IPS-18a (cell line): ENCODE results near the gene NTN1.

ENCODE experiments used
- H3K27ac ChIP-seq: one replicate; pipeline ENCODE4 v1.5.1; 2013; ENCODE audit warnings: low read length
- H3K27me3 ChIP-seq: one replicate; pipeline ENCODE4 v1.6.1; 2013; ENCODE audit warnings: mild to moderate bottlenecking, low read length; ENCODE audit not compliant: control insufficient read depth, insufficient read depth
- H3K36me3 ChIP-seq: one replicate; pipeline ENCODE4 v1.6.1; 2013; ENCODE audit warnings: low read depth, low read length; ENCODE audit not compliant: control insufficient read depth
- H3K4me1 ChIP-seq: one replicate; pipeline ENCODE4 v1.6.1; 2013; ENCODE audit warnings: low read depth, low read length; ENCODE audit not compliant: control insufficient read depth
- H3K4me3 ChIP-seq: one replicate; pipeline ENCODE4 v1.5.1; 2013; ENCODE audit warnings: low read length
- H3K9ac ChIP-seq: one replicate; pipeline ENCODE4 v1.6.1; 2013; ENCODE audit warnings: mild to moderate bottlenecking, low read length, moderate library complexity
- H3K9me3 ChIP-seq: one replicate; pipeline ENCODE4 v1.6.1; 2013; ENCODE audit warnings: low read depth, low read length; ENCODE audit not compliant: control insufficient read depth

Gene NTN1

DNA sequence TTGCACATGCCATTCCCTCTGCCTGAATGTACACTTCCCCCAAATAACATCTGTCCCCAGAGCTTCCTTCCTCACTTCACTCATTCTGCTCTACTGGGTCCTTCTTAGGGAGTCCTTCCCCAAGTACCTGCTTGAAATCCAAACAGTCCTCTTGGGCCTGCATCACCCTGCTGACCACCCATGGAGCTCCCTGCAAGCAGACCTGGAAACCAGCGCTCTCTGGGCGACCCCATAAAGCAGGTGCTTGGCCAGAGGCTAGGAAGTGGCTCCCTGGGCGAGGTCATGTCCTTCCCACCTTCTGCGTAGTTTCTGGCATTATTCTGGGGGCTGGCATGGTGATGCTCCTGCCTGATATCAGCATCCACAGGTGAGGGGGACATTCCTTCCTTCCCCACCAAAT is 12.2 kb upstream of the NTN1 start:
- H3K27me3 ChIP-seq, result peaks cover 88% of the 10 kb centered on the region
- H3K27ac ChIP-seq, result no peak overlapping the region

DNA sequence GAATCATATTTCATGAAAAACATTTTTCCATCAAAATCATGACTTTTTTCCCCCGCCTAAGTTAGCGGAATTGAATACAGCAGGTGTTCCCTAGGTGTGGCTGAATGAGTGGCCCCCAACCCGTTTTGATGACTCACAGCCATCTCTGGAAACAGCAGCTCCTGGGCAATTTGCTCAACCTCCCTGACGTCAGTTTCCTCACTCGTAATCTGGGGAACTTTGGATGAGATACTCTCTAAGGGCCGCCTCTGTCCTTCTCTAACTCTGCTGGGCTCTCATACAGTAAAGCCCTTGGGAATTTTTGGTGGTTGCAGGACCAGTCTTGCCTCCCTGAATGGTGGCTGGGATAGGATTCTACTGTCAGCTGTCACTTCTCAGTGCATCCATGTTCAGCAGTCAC is 11.6 kb upstream of the NTN1 start:
- H3K9me3 ChIP-seq, result no peaks in the 10 kb centered on the region
- H3K9ac ChIP-seq, result no peak overlapping the region
- no peaks in the 10 kb centered on the region for H3K36me3 ChIP-seq
- H3K4me3 ChIP-seq, result no peak overlapping the region
- H3K27me3 ChIP-seq, result peaks cover 87% of the 10 kb centered on the region
- H3K27ac ChIP-seq, result no peak overlapping the region
- H3K4me1 ChIP-seq, result no peaks in the 10 kb centered on the region

More for the DNA sequence above, 12.2 kb upstream of the NTN1 start:
- Histone ChIP-seq H3K4me3 (no peak overlapping the region), H3K4me1 (peaks cover 3% of the 10 kb centered on the region), H3K9ac (no peak overlapping the region), H3K36me3 (no peaks in the 10 kb centered on the region), H3K9me3 (no peaks in the 10 kb centered on the region)

- Histone ChIP-seq H3K27ac (no peak overlapping the region), H3K9ac (no peak overlapping the region), H3K4me1 (no peaks in the 10 kb centered on the region), H3K27me3 (peaks cover 77% of the 10 kb centered on the region), H3K36me3 (no peaks in the 10 kb centered on the region), H3K4me3 (no peak overlapping the region), H3K9me3 (no peaks in the 10 kb centered on the region)
These were observed 10.3 kb upstream of the NTN1 start for GRCh38 chr17:9011001-9011400.

DNA sequence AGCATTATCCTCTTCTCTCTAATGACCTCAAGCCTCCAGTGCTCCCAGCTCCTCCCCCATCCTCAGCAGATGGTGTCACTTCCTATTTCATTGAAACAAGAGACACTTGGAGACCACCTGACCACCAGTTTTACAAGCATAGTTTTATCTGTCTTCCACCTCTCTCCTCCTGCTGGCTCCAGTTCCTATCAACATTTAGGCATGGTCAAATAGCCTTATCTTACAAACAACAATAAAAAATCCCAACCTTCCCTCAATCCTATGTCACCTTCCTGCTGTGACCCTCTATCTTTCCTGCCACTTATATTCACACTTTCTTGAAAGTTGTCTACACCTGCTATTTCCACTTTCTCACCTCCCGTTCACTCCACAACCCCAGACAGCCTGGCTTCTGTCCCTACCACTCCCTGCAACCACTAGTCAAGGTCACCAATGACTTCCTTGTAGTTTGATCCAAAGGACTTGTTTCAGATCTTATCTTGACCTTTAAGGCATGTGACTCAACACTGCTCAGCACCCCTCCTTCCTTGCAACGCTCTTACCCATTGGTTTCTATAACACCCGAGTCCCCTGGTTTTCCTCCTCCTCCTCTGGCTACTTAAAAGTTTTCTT is 4.3 kb upstream of the NTN1 start:
- peaks cover 9% of the 10 kb centered on the region for H3K4me1 ChIP-seq
- no peak overlapping the region for H3K9ac ChIP-seq
- H3K27me3 ChIP-seq, result peaks cover 79% of the 10 kb centered on the region
- no peaks in the 10 kb centered on the region for H3K9me3 ChIP-seq
- no peak overlapping the region for H3K4me3 ChIP-seq
- no peaks in the 10 kb centered on the region for H3K36me3 ChIP-seq
- no peak overlapping the region for H3K27ac ChIP-seq

DNA sequence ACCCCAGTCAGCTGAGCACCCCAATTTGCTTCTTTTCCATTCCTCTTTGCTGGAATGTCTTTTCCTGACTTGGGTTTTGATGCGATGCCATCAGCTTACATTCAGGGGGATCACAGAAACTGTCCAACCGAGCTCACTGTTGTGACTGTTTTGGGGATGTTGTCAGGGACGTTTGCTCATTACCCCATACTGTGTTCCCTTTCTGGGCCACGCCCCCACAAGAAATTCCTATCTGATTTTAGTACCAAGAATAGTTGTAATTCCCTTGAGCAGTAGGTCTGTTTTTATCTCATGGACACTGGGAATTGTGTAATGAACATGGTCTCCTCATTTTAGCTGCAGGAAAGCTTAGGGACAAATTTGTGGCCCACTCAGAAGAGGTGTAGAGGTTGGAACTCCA is 2.6 kb upstream of the NTN1 start:
- H3K36me3 ChIP-seq, result no peaks in the 10 kb centered on the region
- H3K27me3 ChIP-seq, result peaks cover 85% of the 10 kb centered on the region
- no peak overlapping the region for H3K4me3 ChIP-seq
- no peak overlapping the region for H3K9ac ChIP-seq
- H3K27ac ChIP-seq, result no peak overlapping the region
- H3K9me3 ChIP-seq, result no peaks in the 10 kb centered on the region
- H3K4me1 ChIP-seq, result peaks cover 11% of the 10 kb centered on the region

- H3K4me3 ChIP-seq, result peak overlapping the region; percentile 59
- peaks cover 26% of the 10 kb centered on the region for H3K4me1 ChIP-seq
- peaks cover 92% of the 10 kb centered on the region for H3K27me3 ChIP-seq
- H3K36me3 ChIP-seq, result no peaks in the 10 kb centered on the region
- H3K9ac ChIP-seq, result no peak overlapping the region
- H3K27ac ChIP-seq, result no peak overlapping the region
- H3K9me3 ChIP-seq, result no peaks in the 10 kb centered on the region
These were observed 1.1 kb upstream of the NTN1 start for GRCh38 chr17:9020096-9020823.

DNA sequence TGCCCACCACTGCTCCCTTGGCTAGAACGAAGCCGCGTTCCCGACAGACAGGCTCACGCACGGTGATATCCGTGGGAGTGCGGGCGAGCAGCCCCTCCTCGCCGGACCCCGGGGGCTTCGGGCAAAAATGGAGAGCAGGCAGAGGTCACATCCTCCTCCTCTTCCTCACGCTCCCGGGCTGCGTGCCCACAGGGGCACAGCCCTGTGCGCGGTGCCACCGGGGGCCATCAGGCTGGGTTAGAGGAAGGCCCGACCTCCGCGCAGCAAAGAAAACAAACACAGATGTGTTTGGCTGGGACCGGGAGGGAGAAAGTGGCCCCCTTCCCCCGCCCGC is 519 bp upstream of the NTN1 start:
- peaks cover 31% of the 10 kb centered on the region for H3K4me1 ChIP-seq
- H3K36me3 ChIP-seq, result no peaks in the 10 kb centered on the region
- H3K4me3 ChIP-seq, result peak overlapping the region; percentile 59
- H3K27ac ChIP-seq, result no peak overlapping the region
- H3K9ac ChIP-seq, result no peak overlapping the region
- H3K27me3 ChIP-seq, result peaks cover 97% of the 10 kb centered on the region
- no peaks in the 10 kb centered on the region for H3K9me3 ChIP-seq

DNA sequence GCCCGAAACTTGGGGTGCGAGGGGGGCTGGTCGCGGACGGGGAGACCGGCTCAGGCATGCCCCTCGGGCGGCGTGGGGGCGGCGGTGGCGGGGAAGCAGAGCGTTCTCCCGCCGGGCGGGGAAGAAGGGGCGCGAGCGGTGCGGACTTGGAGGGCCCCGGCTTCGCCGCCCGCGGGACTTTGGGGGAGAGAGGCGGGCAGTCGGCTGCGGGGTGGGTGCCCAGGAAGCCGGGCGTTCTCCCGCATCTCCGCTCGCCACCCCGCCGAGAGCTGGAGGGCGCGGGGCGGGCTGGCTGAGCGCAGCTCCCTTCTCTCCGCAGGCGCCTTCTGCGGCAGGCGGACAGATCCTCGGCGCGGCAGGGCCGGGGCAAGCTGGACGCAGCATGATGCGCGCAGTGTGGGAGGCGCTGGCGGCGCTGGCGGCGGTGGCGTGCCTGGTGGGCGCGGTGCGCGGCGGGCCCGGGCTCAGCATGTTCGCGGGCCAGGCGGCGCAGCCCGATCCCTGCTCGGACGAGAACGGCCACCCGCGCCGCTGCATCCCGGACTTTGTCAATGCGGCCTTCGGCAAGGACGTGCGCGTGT is 772 bp downstream of the NTN1 start:
- Histone ChIP-seq H3K27me3 (peaks cover 99% of the 10 kb centered on the region), H3K27ac (no peak overlapping the region)

DNA sequence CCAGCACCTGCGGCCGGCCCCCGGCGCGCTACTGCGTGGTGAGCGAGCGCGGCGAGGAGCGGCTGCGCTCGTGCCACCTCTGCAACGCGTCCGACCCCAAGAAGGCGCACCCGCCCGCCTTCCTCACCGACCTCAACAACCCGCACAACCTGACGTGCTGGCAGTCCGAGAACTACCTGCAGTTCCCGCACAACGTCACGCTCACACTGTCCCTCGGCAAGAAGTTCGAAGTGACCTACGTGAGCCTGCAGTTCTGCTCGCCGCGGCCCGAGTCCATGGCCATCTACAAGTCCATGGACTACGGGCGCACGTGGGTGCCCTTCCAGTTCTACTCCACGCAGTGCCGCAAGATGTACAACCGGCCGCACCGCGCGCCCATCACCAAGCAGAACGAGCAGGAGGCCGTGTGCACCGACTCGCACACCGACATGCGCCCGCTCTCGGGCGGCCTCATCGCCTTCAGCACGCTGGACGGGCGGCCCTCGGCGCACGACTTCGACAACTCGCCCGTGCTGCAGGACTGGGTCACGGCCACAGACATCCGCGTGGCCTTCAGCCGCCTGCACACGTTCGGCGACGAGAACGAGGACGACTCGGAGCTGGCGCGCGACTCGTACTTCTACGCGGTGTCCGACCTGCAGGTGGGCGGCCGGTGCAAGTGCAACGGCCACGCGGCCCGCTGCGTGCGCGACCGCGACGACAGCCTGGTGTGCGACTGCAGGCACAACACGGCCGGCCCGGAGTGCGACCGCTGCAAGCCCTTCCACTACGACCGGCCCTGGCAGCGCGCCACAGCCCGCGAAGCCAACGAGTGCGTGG is 1.5 kb downstream of the NTN1 start:
- Histone ChIP-seq H3K4me1 (peaks cover 31% of the 10 kb centered on the region), H3K36me3 (no peaks in the 10 kb centered on the region), H3K4me3 (peak overlapping the region; percentile 44), H3K27me3 (peaks cover 95% of the 10 kb centered on the region), H3K9ac (no peak overlapping the region), H3K27ac (no peak overlapping the region), H3K9me3 (no peaks in the 10 kb centered on the region)

More for the DNA sequence above, 772 bp downstream of the NTN1 start:
- Histone ChIP-seq H3K4me1 (peaks cover 35% of the 10 kb centered on the region), H3K9ac (no peak overlapping the region), H3K36me3 (no peaks in the 10 kb centered on the region), H3K4me3 (peak overlapping the region; percentile 44), H3K9me3 (no peaks in the 10 kb centered on the region)

- Histone ChIP-seq H3K4me3 (peak overlapping the region; percentile 52), H3K36me3 (no peaks in the 10 kb centered on the region), H3K27me3 (peaks cover 95% of the 10 kb centered on the region), H3K9ac (no peak overlapping the region), H3K27ac (no peak overlapping the region), H3K9me3 (no peaks in the 10 kb centered on the region), H3K4me1 (peaks cover 35% of the 10 kb centered on the region)
These were observed 2.3 kb downstream of the NTN1 start for GRCh38 chr17:9023392-9024218.

- H3K4me3 ChIP-seq, result peak overlapping the region; percentile 52
- no peaks in the 10 kb centered on the region for H3K9me3 ChIP-seq
- H3K4me1 ChIP-seq, result peaks cover 35% of the 10 kb centered on the region
- no peaks in the 10 kb centered on the region for H3K36me3 ChIP-seq
- H3K9ac ChIP-seq, result peak overlapping the region; percentile 25
- H3K27me3 ChIP-seq, result peaks cover 95% of the 10 kb centered on the region
- no peak overlapping the region for H3K27ac ChIP-seq
These were observed 3.2 kb downstream of the NTN1 start for GRCh38 chr17:9024497-9024896.
